Stimulated activated CD4-positive, alpha-beta T cell treated with anti-CD3 and anti-CD28 coated beads, Interleukin-4, amount 100 ng/mL, for 1 hour (primary cell): ENCODE data around the gene CAMKK2.
"Not testable (repeated sequence)": the region's sequence is repeated elsewhere in the genome, so short reads cannot be mapped to it uniquely, and the experiment has no call there.

Experiments
- DNase-seq: peaks from one replicate; pipeline ENCODE4 v3.0.0-alpha.2; 2020

CAMKK2 gene

GRCh38 chr12:121296618-121297434, at the start of gene CAMKK2:
Gene CAMKK2 (minus strand): TSS chr12:121296709. CDS start chr12:121274526, 22,183 bp downstream.
- peak; percentile 89 for DNase-seq

GRCh38 chr12:121345151-121345815, 48.8 kb upstream of the CAMKK2 start:
- no peak for DNase-seq

- DNase-seq: no peak
These were observed 48.0 kb upstream of the CAMKK2 start for GRCh38 chr12:121344506-121344905.

GRCh38 chr12:121337416-121337815, 40.9 kb upstream of the CAMKK2 start:
- DNase-seq: no peak

DNA sequence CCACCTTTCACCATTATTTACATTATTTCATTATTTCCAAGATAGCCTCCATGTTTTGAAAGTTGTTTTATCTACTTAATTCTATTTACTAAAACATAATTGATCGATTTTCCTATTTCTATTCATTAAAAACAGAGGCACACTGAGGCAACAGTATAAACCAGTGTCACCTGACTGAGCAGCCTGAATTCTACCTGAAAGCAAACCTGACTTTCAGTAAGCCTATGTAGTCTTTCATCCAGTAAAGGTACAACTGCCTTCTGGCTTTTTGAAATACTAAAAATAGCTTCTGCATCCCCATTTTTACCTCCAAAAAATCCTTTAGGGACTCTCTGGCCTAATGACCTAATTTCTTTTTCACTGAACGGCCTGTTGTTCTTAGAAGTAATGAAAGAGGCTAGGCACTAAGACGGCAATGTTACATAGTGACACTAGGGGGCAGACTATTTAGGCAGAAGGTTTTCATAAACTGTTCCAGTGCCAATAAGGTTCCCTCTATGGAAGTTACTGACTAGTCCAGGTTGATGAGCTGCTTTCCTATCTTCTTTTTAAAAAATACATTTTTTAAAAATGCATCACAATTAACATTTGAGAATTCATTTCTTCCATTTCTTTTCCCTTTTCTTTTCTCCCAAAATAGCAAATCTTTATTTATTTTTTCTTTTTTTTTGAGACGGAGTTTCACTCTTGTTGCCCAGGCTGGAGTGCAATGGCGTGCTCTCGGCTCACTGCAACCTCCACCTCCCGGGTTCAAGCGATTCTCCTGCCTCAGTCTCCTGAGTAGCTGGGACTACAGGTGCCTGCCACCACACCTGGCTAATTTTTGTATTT, 38.2 kb upstream of the CAMKK2 start:
- no peak for DNase-seq

- no peak for DNase-seq
These were observed 37.2 kb upstream of the CAMKK2 start for GRCh38 chr12:121333747-121334146.

DNA sequence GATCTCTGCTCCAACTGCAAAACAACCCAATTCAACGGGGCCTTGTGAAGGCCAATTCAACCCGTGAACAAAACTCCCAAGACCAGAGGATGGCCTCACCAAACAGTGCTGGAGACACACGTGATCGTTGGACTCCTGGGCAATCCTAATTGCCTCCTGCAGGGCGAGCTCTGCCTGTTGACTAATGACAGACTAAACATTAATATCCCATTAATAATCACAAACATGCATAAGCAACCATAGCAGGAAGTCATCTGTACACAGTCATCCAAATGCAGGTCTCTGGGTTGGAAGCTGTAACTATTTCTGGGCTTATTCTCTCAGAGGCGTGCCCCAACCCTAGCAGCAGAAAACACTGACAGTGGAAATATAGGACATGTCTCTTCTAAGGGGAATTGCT, 34.7 kb upstream of the CAMKK2 start:
- DNase-seq: no peak

- DNase-seq: no peak
These were observed 34.2 kb upstream of the CAMKK2 start for GRCh38 chr12:121330692-121331091.

DNA sequence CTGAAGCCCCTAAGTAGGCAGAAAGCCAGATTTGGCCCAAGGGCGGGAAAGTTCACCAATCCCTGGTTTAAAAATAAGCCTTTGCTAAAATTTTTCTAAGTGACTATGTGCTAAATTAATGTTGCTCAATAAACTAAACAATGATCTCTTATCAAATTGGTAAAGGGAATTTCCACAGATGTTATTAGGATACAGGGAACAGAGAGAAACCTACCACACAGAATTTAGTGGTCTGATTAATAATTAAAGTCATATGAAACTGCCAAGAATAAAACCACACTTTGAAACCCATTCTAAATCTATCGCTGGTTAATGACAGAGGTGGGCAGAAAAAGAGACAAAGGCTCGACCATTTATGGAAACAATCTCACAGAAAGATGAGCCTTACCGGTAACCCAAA, 33.7 kb upstream of the CAMKK2 start:
- DNase-seq: no peak

GRCh38 chr12:121328620-121329019, 32.1 kb upstream of the CAMKK2 start:
- DNase-seq: no peak

DNA sequence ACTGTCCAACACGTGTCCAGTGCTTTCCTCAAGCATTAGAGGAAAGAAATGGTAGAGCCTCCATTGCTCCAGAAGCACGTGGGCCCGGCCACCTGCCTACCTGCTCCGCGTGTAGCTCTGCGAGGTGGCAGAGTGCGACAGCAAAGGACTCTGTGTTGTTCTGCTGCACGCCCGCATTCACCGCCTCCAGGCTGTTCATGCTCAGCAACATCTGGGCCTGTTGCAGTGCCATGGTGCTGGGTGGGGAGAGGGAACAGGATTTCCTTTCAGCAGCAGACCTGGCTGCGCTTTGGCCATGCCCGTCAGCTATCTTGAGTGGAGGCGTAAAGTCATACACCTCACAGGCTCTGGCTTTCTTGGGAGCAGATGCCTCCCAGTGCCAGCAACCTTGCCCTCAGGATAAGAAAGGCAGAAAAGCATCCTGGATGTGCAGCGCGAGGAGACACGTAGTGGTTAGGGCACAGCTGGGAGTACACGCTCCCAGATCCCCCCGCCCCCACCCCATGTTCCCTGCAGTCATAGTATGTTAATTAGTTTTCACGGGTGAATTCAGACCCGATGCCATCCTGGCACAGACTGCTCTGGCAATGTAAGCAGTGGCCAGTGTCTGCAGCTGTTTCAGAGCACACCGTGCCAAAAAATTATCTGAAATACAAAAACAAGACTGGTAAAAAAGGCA, 30.6 kb upstream of the CAMKK2 start:
- no peak for DNase-seq

DNA sequence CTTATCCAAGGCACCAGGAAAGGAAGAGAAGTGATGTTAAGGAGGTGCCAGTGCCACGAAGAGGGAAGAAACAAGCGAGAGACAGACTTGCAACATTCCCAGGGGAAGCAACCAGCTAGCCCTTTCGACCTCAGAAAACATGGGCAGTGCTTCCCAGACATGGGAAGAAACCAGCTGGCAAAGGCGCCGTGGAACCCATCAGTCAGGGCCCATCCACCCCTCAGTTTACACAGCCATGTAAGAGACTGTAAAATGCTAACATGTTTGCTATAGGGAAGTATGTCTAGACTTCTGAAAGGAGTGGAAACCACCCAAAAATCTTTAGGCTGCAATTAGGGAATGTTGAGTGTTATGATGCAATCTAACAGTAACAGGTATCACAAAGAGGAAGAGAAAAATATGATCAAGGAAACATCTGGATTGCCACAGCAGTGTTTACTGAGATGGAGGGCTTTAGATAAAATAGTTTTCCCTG, 29.4 kb upstream of the CAMKK2 start:
- DNase-seq: no peak

GRCh38 chr12:121323908-121324307, 27.4 kb upstream of the CAMKK2 start:
- DNase-seq: no peak

DNA sequence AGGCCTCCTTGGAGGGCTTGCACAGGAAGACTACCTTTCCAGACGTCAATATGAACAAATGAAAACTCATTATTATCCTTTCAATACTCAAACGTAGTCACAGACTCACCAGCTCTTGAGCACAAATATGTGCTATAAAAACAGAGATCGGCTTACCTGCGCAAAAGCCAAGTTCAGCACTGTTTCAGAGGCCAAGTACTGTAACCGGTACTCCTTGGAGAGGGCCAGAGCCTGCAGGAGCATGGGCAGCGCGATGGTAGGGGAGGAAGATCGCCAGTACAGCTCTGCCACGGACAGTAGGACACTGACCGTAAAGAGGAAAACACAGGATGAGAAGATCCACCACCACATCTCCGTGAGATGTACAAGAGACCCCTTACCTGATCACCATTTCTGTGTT, 21.6 kb upstream of the CAMKK2 start:
- DNase-seq: no peak

- no peak for DNase-seq
These were observed 17.9 kb upstream of the CAMKK2 start for GRCh38 chr12:121314431-121314830.

DNA sequence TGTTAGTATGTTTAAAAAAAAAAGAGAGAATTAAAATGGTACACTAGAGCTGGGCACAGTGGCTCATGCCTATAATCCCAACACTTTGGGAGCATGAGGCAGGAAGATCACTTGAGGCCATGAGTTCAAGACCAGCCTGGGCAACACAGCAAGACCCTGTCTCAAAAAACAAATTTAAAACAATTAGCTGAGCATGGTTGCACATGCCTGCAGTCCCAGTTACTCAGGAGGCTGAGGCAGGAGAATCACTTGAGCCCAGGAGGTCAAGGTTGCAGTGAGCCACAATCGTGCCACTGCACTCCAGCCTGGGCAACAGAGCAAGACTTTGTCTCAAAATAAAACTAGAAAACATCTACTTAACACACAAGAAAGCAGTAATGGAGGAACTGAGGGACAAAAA, 13.7 kb upstream of the CAMKK2 start:
- DNase-seq: not testable (repeated sequence)

DNA sequence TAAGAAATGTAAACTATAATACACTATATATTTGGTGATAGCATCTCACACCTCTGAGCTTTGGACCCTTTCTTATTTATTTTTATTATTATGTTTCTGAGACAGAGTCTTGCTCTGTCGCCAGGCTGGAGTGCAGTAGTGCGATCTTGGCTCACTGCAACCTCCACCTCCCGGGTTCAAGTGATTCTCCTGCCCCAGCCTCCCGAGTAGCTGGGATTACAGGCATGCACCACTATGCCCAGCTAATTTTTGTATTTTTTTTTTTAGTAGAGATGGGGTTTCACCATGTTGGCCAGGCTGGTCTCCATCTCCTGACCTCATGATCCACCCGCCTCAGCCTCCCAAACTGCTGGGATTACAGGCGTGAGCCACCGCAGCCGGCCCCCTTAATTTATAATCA, 10.9 kb upstream of the CAMKK2 start:
- DNase-seq: not testable (repeated sequence)

- no peak for DNase-seq
These were observed 7.8 kb upstream of the CAMKK2 start for GRCh38 chr12:121304306-121304705.

DNA sequence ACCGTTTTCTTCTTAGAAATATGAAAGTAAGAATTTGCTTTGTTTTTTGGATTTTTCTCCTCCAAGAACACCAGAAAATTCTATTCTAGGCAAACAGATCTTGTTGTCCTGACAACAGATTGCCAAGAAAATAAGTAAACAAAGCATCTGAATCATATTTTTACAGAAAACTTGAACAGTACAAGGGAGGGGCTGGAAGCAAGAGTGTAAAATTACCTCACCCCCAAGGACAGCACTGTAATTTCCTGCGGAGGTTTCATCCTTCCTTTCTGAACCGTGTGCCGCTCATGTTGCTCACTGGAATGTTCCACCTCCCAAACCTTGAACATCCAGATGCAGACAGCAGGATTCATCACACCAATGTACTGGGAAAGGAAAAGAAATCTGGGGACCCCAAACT, 5.4 kb upstream of the CAMKK2 start:
- no peak for DNase-seq

GRCh38 chr12:121300083-121300819, 3.7 kb upstream of the CAMKK2 start:
- DNase-seq: no peak

GRCh38 chr12:121299662-121300061, 3.2 kb upstream of the CAMKK2 start:
- no peak for DNase-seq

GRCh38 chr12:121298411-121298810, 1.9 kb upstream of the CAMKK2 start:
- not testable (repeated sequence) for DNase-seq
